Measurements from ENCODE around the gene PNN.
"Not testable (repeated sequence)": the region's sequence is repeated elsewhere in the genome, so short reads cannot be mapped to it uniquely, and the experiment has no call there.

PNN gene

GRCh38 chr14:39173198-39173597 is 1.9 kb upstream of the PNN start:
- H3K4me3 ChIP-seq (ENCODE audit: low read length), result no peak overlapping the region
- TF ChIP-seq ZNF274 (IDR thresholded peaks at IDR 0.05; ENCODE audit: low read depth, low read length), result no peak

- peak overlapping the region; percentile 95 for H3K4me3 ChIP-seq (ENCODE audit: low read length)
- no peak for TF ChIP-seq ZNF274 (IDR thresholded peaks at IDR 0.05; ENCODE audit: low read depth, low read length)
Measured at GRCh38 chr14:39175445-39176262, 600 bp downstream of the PNN start.

- no peak for TF ChIP-seq ZNF274 (IDR thresholded peaks at IDR 0.05; ENCODE audit: low read depth, low read length)
- peak overlapping the region; percentile 95; the same call in 1 of the 2 replicates for H3K4me3 ChIP-seq (ENCODE audit: low read length)
Measured at GRCh38 chr14:39176263-39177167, 1.5 kb downstream of the PNN start.

GRCh38 chr14:39177168-39177545 is 2.1 kb downstream of the PNN start:
- no peak for TF ChIP-seq ZNF274 (IDR thresholded peaks at IDR 0.05; ENCODE audit: low read depth, low read length)
- no peak overlapping the region for H3K4me3 ChIP-seq (ENCODE audit: low read length)

GRCh38 chr14:39179042-39179441 is 4.0 kb downstream of the PNN start:
- no peak for TF ChIP-seq ZNF274 (IDR thresholded peaks at IDR 0.05; ENCODE audit: low read depth, low read length)
- no peak overlapping the region for H3K4me3 ChIP-seq (ENCODE audit: low read length)

- no peak overlapping the region for H3K4me3 ChIP-seq (ENCODE audit: low read length)
Measured at GRCh38 chr14:39180553-39180952, 5.5 kb downstream of the PNN start.

GRCh38 chr14:39181026-39181692 is 6.1 kb downstream of the PNN start:
- no peak overlapping the region for H3K4me3 ChIP-seq (ENCODE audit: low read length)
- TF ChIP-seq ZNF274 (IDR thresholded peaks at IDR 0.05; ENCODE audit: low read depth, low read length), result no peak

More at GRCh38 chr14:39180553-39180952, 5.5 kb downstream of the PNN start:
- TF ChIP-seq ZNF274 (IDR thresholded peaks at IDR 0.05; ENCODE audit: low read depth, low read length), result no peak

GRCh38 chr14:39181693-39182047 is 6.6 kb downstream of the PNN start:
- no peak overlapping the region for H3K4me3 ChIP-seq (ENCODE audit: low read length)
- no peak for TF ChIP-seq ZNF274 (IDR thresholded peaks at IDR 0.05; ENCODE audit: low read depth, low read length)

GRCh38 chr14:39182770-39183684 is 8.0 kb downstream of the PNN start:
- no peak for TF ChIP-seq ZNF274 (IDR thresholded peaks at IDR 0.05; ENCODE audit: low read depth, low read length)
- H3K4me3 ChIP-seq (ENCODE audit: low read length), result no peak overlapping the region

- H3K4me3 ChIP-seq (ENCODE audit: low read length), result not testable (repeated sequence)
Measured at GRCh38 chr14:39183685-39184003, 8.6 kb downstream of the PNN start.

GRCh38 chr14:39184628-39185255 is 9.7 kb downstream of the PNN start:
- no peak overlapping the region for H3K4me3 ChIP-seq (ENCODE audit: low read length)
- TF ChIP-seq ZNF274 (IDR thresholded peaks at IDR 0.05; ENCODE audit: low read depth, low read length), result no peak

- no peak overlapping the region for H3K4me3 ChIP-seq (ENCODE audit: low read length)
- TF ChIP-seq ZNF274 (IDR thresholded peaks at IDR 0.05; ENCODE audit: low read depth, low read length), result no peak
Measured at GRCh38 chr14:39185256-39186049, 10.4 kb downstream of the PNN start.
